Nucleus accumbens (tissue), 56 donors: ENCODE measurements around the gene POFUT2.
A peak's percentile ranks its signal among the peaks of the same experiment; 100 is the strongest.

Experiments used
- DNase-seq, 56 donors: peaks; one replicate each; lab custom pipeline; 2025; lab: John Stamatoyannopoulos, UW

Gene POFUT2

GRCh38 chr21:45287438-45288391 lies at the start of gene POFUT2:
TSS of gene POFUT2 (minus strand) at chr21:45287895. CDS start at chr21:45287871, 24 bp downstream.
- peak; percentile 45 to 99 (median 94) for DNase-seq

GRCh38 chr21:45336870-45337269 lies 49.2 kb upstream of the POFUT2 start:
- peak in 14 of 56 donors; percentile 11 to 68 (median 38) for DNase-seq

DNA sequence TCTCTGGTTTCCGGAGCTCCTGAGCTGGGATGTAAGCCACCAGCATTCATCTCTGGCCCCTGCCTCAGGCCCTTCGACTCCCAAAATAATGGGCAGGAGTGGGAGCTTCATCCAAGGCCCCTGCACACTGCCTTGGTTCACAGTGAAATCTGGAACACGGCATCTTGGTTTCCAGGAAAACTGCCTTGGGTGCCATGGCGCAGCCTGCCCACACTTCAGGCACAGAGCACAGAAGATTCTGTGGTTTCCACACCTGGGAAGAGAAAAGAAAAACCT lies 48.8 kb upstream of the POFUT2 start:
- DNase-seq = no peak

GRCh38 chr21:45335761-45336534 lies 48.3 kb upstream of the POFUT2 start:
- no peak for DNase-seq

GRCh38 chr21:45335151-45335760 lies 47.6 kb upstream of the POFUT2 start:
- no peak for DNase-seq

DNA sequence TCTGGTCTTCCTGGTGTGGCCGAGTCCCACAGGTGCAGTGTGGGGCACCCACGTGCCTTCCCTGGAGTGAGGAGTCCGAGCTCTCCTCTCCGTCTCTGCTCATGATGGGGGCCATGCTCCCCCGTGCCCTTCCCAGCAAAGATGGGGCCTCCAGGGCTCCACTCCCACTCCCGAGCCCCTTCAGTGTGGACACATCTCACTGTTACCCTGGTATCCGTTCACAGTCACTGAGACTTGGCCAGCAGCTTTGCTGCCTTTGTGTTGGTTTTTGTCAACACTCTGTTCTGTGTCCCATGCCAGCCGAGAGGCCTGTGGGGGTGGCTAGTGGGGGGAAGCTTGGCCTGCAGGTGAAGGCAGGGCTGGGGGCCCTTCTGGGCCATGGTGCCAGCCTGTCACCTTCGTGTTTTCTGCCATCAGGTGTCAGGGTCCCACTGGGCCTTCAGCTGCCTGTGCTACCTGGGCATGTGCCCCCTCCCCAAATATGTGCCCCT lies 46.9 kb upstream of the POFUT2 start:
- DNase-seq = no peak

- DNase-seq = no peak
These were observed 46.4 kb upstream of the POFUT2 start for GRCh38 chr21:45334134-45334533.

- DNase-seq = no peak
These were observed 46.0 kb upstream of the POFUT2 start for GRCh38 chr21:45333583-45334121.

DNA sequence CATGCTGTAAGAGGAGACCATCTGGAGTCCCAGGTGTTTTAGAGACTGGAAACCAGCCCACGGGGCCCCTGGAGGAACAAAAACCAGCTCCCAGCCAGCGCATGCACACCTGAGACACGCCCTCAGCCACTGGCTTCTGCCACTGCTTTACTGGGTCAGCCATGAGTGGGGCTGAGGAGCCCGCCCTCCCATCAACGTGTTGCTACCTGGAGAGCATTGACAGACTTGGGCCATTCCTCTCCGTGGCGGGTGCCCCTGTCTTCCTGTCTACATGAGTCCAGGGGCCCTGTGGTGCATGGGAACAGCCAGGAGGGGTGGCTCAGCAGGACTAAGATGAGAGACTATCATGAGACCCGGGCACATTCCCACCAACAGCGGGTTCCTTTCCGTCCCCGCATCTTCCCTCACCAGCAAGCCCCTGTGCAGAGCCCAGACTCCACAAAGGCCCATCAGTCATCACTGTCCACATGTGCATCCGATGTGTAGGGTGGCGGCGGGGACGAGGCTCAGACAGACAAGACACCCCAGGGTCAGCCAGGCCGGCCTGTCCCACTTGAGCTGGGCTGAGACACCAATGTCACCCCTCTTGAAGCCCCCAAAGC lies 45.4 kb upstream of the POFUT2 start:
- no peak for DNase-seq

DNA sequence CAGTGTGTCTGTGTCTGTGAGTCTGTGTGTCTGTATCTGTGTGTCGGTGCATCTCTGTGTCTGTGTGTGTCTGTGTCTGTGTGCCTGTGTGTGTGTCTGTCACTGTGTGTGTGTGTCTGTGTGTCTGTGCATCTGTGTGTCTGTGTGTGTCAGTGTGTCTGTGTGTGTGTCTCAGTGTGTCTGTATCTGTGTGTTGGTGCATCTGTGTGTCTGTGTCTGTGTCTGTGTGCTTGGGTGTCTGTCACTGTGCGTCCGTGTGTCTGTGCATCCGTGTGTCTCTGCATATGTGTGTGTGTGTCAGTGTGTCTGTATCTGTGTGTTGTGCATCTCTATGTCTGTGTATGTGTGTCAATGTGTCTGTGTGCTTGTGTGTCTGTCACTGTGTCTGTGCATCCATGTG lies 44.7 kb upstream of the POFUT2 start:
- DNase-seq = no peak

DNA sequence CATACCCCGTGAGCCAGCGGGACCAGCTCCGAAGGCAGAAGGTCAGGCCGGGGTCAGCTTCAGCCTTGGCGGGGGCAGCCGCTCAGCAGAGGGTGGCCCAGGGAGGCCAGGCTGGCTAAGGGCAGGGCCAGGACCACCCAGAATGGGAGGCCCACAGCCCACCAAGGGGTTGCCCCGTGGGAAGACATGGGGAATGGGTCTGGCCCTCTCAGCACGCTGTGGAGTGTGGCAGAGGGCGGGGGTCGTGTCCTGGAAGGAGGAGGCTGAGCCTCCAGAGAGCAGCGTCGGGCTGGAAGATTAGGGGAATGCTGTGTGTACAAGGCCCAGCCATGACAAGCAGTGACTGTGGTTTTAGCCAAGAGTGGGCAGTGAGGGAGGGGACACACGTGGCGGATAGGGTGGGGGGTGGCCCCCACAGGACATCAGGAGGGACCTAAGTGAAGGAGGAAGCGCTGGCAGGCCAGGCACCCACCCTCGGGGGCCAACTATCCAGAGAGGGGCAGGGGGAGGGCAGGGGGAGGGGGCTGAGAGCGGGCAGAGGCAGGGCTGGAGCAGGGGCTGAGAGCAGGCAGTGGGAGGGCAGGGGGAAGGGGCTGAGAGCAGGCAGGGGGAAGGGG lies 43.9 kb upstream of the POFUT2 start:
- no peak for DNase-seq

DNA sequence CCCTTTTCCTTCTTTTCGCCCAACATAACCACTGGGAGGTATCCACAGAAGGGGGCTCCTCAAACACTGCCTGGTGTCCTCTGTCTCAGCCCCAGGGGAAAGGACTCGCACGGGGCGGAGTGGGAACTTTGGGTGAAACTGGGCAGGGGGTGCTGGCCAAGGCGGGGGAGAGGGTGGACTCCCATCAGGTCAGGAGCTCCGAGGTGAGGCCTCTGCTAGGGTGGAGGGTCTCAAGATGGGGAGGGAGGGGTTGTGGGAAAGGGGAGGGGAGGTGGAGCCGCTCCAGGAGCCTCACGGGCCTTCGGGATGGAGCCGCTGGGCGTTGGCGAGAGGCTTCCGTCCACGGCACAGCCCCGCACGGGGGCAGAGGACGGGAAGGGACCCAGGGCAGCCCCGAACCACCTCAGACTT lies 43.2 kb upstream of the POFUT2 start:
- DNase-seq = no peak

DNA sequence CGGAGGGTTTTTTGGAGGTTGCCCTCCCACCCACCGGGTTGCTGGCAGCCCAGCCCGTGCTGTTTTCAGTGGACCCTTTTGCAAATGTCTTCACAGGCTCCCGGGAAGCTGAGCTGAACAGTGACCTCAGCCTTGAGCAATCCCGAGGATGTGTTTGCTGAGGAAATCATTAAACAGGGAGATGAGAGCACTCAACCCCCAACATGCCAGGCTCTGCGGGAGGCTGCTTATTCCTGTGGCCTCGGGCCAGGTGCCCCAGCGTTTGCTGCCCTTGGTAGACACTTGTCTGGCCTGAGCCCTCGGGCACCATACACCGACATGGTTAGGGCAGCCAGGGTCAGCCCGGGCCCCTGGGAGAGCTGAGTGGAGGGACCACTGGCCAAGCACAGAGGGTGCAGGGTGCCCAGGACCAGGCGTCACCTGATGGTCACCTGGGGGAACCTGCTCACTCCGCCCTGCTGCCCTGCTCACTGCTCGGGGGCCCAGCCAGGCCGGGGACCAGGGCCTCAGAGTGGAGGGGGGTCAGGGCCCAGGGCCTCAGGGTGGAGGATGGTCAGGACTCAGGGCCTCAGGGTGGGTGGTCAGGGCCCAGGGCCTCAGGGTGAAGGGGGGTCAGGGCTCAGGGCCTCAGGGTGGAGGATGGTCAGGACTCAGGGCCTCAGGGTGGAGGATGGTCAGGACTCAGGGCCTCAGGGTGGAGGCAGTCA lies 42.5 kb upstream of the POFUT2 start:
- DNase-seq = no peak

GRCh38 chr21:45329261-45330074 lies 41.8 kb upstream of the POFUT2 start:
- no peak for DNase-seq

GRCh38 chr21:45328198-45329091 lies 40.8 kb upstream of the POFUT2 start:
- no peak for DNase-seq

- DNase-seq = no peak
These were observed 39.9 kb upstream of the POFUT2 start for GRCh38 chr21:45327441-45328197.
